BE2C (cell line): ENCODE data around the gene NOTCH1.

Experiments
- DNase-seq: peaks from one replicate; pipeline ENCODE4 v3.0.0-alpha.2; 2020
- H3K27me3 ChIP-seq: fragments of 250-450 bp; sonication (Bioruptor Pico); 2 replicates; pipeline ENCODE4 v1.5.1; 2020; ENCODE audit warnings: mild to moderate bottlenecking
- H3K36me3 ChIP-seq: fragments of 250-450 bp; sonication (Bioruptor Pico); 2 replicates; pipeline ENCODE4 v1.5.1; 2020; ENCODE audit warnings: mild to moderate bottlenecking
- H3K4me1 ChIP-seq: fragments of 250-450 bp; sonication (Bioruptor Pico); 2 replicates; pipeline ENCODE4 v1.5.1; 2020
- H3K4me3 ChIP-seq: 2 replicates; pipeline ENCODE4 v1.5.1; 2011; ENCODE audit warnings: low read depth, low read length
- H3K9me3 ChIP-seq: fragments of 250-450 bp; sonication (Bioruptor Pico); 2 replicates; pipeline ENCODE4 v1.5.1; 2020
- CTCF ChIP-seq: IDR thresholded peaks from 2 replicates; pipeline ENCODE4 v1.5.1; 2012; ENCODE audit warnings: mild to moderate bottlenecking, low read depth, low read length

NOTCH1 gene

GRCh38 chr9:136544548-136544963 is 1.3 kb downstream of the NOTCH1 start:
- no peak for DNase-seq
- Histone ChIP-seq H3K4me1 (no peaks in the 10 kb centered on the region), H3K9me3 (no peaks in the 10 kb centered on the region), H3K27me3 (peaks cover 43% of the 10 kb centered on the region), H3K36me3 (no peaks in the 10 kb centered on the region), H3K4me3 (no peak overlapping the region)
- TF ChIP-seq CTCF, result no peak

- no peaks in the 10 kb centered on the region for H3K36me3 ChIP-seq
- H3K4me3 ChIP-seq, result no peak overlapping the region
- no peak for DNase-seq
- TF ChIP-seq CTCF, result no peak
- H3K4me1 ChIP-seq, result no peaks in the 10 kb centered on the region
- H3K9me3 ChIP-seq, result no peaks in the 10 kb centered on the region
- H3K27me3 ChIP-seq, result peaks cover 43% of the 10 kb centered on the region
Observed at GRCh38 chr9:136543830-136544547, 1.9 kb downstream of the NOTCH1 start.

GRCh38 chr9:136543280-136543679 is 2.6 kb downstream of the NOTCH1 start:
- no peaks in the 10 kb centered on the region for H3K9me3 ChIP-seq
- H3K27me3 ChIP-seq, result peaks cover 43% of the 10 kb centered on the region
- TF ChIP-seq CTCF, result no peak
- no peak overlapping the region for H3K4me3 ChIP-seq
- DNase-seq, result no peak
- H3K36me3 ChIP-seq, result no peaks in the 10 kb centered on the region
- H3K4me1 ChIP-seq, result no peaks in the 10 kb centered on the region

GRCh38 chr9:136542241-136543040 is 3.4 kb downstream of the NOTCH1 start:
- Histone ChIP-seq H3K9me3 (no peaks in the 10 kb centered on the region), H3K4me3 (no peak overlapping the region), H3K36me3 (no peaks in the 10 kb centered on the region), H3K4me1 (no peaks in the 10 kb centered on the region), H3K27me3 (peaks cover 43% of the 10 kb centered on the region)
- no peak for TF ChIP-seq CTCF
- DNase-seq, result no peak

GRCh38 chr9:136541709-136542108 is 4.1 kb downstream of the NOTCH1 start:
- H3K27me3 ChIP-seq, result peaks cover 38% of the 10 kb centered on the region
- no peak for TF ChIP-seq CTCF
- no peaks in the 10 kb centered on the region for H3K36me3 ChIP-seq
- DNase-seq, result no peak
- no peaks in the 10 kb centered on the region for H3K4me1 ChIP-seq
- no peaks in the 10 kb centered on the region for H3K9me3 ChIP-seq
- no peak overlapping the region for H3K4me3 ChIP-seq

GRCh38 chr9:136541179-136541578 is 4.7 kb downstream of the NOTCH1 start:
- Histone ChIP-seq H3K4me1 (no peaks in the 10 kb centered on the region), H3K27me3 (peaks cover 33% of the 10 kb centered on the region), H3K36me3 (no peaks in the 10 kb centered on the region), H3K9me3 (no peaks in the 10 kb centered on the region), H3K4me3 (no peak overlapping the region)
- DNase-seq, result no peak
- no peak for TF ChIP-seq CTCF
